Endothelial cell of umbilical vein (primary cell): ENCODE data around the gene SLAIN2. TPM values are rescaled to one million over a fixed set of nuclear protein-coding genes. Genes with fewer than 3 reads are reported as not detected.
A peak's percentile ranks its signal among the peaks of the same experiment; 100 is the strongest.

Experiments used
- BruUV-seq: library from RNA; stranded (reverse); fragments of 400-500 nt; replicated peaks from 2 replicates; lab custom pipeline; 2021; lab: Mats Ljungman, UMichigan
- CTCF ChIA-PET: fragments of 300-600, 350-600 bp; sonication (Branson Sonifier 250); formaldehyde crosslinking; loops from one replicate; lab custom pipeline; 2021; ENCODE audit warnings: antibody characterized with exemption, inconsistent platforms; lab: Charles Lee
- POLR2A ChIA-PET: fragments of 300-600, 350-600 bp; sonication (Branson Sonifier 250); formaldehyde crosslinking; loops from one replicate; lab custom pipeline; 2021; ENCODE audit warnings: antibody characterized with exemption, inconsistent platforms; lab: Charles Lee
- DNase-seq: peaks from one replicate; pipeline ENCODE4 v3.0.0-alpha.2; 2011; ENCODE audit warnings: low read depth, low spot score
- FAIRE-seq: peaks from 2 replicates; lab custom pipeline; 2011; peaks lifted over from hg19 to GRCh38; lab: Jason Lieb, UNC
- H2AFZ ChIP-seq: 2 replicates; pipeline ENCODE4 v1.6.0; 2012; ENCODE audit warnings: low read depth, low read length, control low read depth, inconsistent platforms
- H3K27ac ChIP-seq: 2 replicates; pipeline ENCODE4 v1.5.1; 2011; ENCODE audit warnings: low read depth, mild to moderate bottlenecking, control low read depth, low read length, moderate library complexity; ENCODE audit not compliant: insufficient read depth
- H3K27me3 ChIP-seq, 2 experiments: 2 replicates each; pipeline versions ENCODE4 v1.6.0 to v1.6.1; 2011; ENCODE audit warnings: low read length in 2 of 2, mixed read lengths in 1 of 2; ENCODE audit not compliant: control insufficient read depth in 2 of 2, insufficient read depth in 2 of 2
- H3K36me3 ChIP-seq, 2 experiments: 2 replicates in 1 of 2; 3 replicates in 1 of 2; pipeline ENCODE4 v1.5.1; 2011; ENCODE audit warnings: low read length in 2 of 2, mild to moderate bottlenecking in 1 of 2, moderate library complexity in 1 of 2; ENCODE audit not compliant: control insufficient read depth in 2 of 2, insufficient read depth in 2 of 2; ENCODE audit errors: extremely low read depth in 1 of 2
- H3K4me1 ChIP-seq: 3 replicates; pipeline ENCODE4 v1.5.1; 2011; ENCODE audit warnings: mild to moderate bottlenecking, low read length; ENCODE audit not compliant: control insufficient read depth, insufficient read depth; ENCODE audit errors: extremely low read depth
- H3K4me2 ChIP-seq: 2 replicates; pipeline ENCODE4 v1.6.1; 2011; ENCODE audit warnings: low read length, control low read depth, mixed read lengths; ENCODE audit not compliant: insufficient read depth
- H3K4me3 ChIP-seq, 3 experiments: fragments of 200-600 bp in 1 of 3; sonication (generic), shearing (Covaris generic) in 1 of 3; replicated peaks in 1 of 3; 2 replicates each; pipeline ENCODE4 v1.5.1; 2011 to 2016; ENCODE audit warnings: control low read depth in 3 of 3, low read length in 3 of 3, mild to moderate bottlenecking in 2 of 3, inconsistent platforms in 1 of 3, low read depth in 1 of 3, moderate library complexity in 1 of 3; ENCODE audit not compliant: insufficient read depth in 1 of 3
- H3K79me2 ChIP-seq: 2 replicates; pipeline ENCODE4 v1.6.0; 2012; ENCODE audit warnings: low read length, inconsistent platforms; ENCODE audit not compliant: control insufficient read depth, insufficient read depth
- H3K9ac ChIP-seq: replicated peaks from 2 replicates; pipeline ENCODE3; 2011; ENCODE audit warnings: low read length, control low read depth; ENCODE audit not compliant: insufficient read depth; ENCODE audit errors: extremely low read depth
- H3K9me1 ChIP-seq: replicated peaks from 3 replicates; pipeline ENCODE4 v1.6.0; 2011; ENCODE audit warnings: mild to moderate bottlenecking, low read length; ENCODE audit not compliant: control insufficient read depth, insufficient read depth; ENCODE audit errors: extremely low read depth
- H3K9me3 ChIP-seq: replicated peaks from 2 replicates; pipeline ENCODE4 v1.5.1; 2012; ENCODE audit warnings: low read length, inconsistent platforms; ENCODE audit not compliant: control insufficient read depth, insufficient read depth
- H4K20me1 ChIP-seq: replicated peaks from 2 replicates; pipeline ENCODE3; 2011; ENCODE audit warnings: mild to moderate bottlenecking, low read length; ENCODE audit not compliant: control insufficient read depth, insufficient read depth; ENCODE audit errors: extremely low read depth
- EZH2 ChIP-seq: IDR thresholded peaks from 2 replicates; pipeline ENCODE4 v1.6.1; 2012; ENCODE audit warnings: borderline replicate concordance, low read depth, mild to moderate bottlenecking, moderate library complexity, low read length, inconsistent platforms; ENCODE audit not compliant: severe bottlenecking
- FOS ChIP-seq: IDR thresholded peaks from 2 replicates; pipeline ENCODE4 v1.6.1; 2011; ENCODE audit warnings: mild to moderate bottlenecking, low read length, moderate library complexity, borderline replicate concordance; ENCODE audit not compliant: insufficient read depth
- GATA2 ChIP-seq: IDR thresholded peaks from 2 replicates; pipeline ENCODE4 v1.7.0; 2011; ENCODE audit warnings: low read depth, mild to moderate bottlenecking, moderate library complexity, mixed read lengths, low read length; ENCODE audit not compliant: insufficient read length, insufficient read depth
- JUN ChIP-seq: IDR thresholded peaks from 2 replicates; pipeline ENCODE4 v1.6.1; 2011; ENCODE audit warnings: borderline replicate concordance, low read depth; ENCODE audit not compliant: insufficient read length, insufficient read depth
- MYC ChIP-seq: IDR thresholded peaks from one replicate; pipeline ENCODE4 v1.6.1; 2011; ENCODE audit warnings: mild to moderate bottlenecking, low read depth, low read length
- POLR2A ChIP-seq: IDR thresholded peaks from 2 replicates; pipeline ENCODE4 v1.6.1; 2012; ENCODE audit warnings: low read depth, mild to moderate bottlenecking, control low read depth, low read length
- POLR2AphosphoS5 ChIP-seq: IDR thresholded peaks from 2 replicates; pipeline ENCODE4 v1.6.1; 2012; ENCODE audit warnings: low read depth, mild to moderate bottlenecking, control low read depth, low read length, moderate library complexity; ENCODE audit not compliant: insufficient read depth
- dilution Hi-C: fragments of 300-500 bp; cut with MboI; formaldehyde crosslinking; loops from one replicate; pipeline ENCODE4 v1.15.0; 2019; ENCODE audit warnings: low sequenced_read_pairs; ENCODE audit not compliant: extremely low pct_ligation_motif_present
- intact Hi-C: fragments of 100-400 bp; cut with micrococcal nuclease; formaldehyde crosslinking; loops from one replicate; pipeline ENCODE4 v1.10.0; 2022
- polyA plus RNA-seq, 4 experiments: library from polyadenylated mRNA; depleted of rRNA in 3 of 4; stranded (reverse) in 3 of 4; unstranded in 1 of 4; fragments of >200 nt; gene quantifications; 2 replicates each; pipeline versions ENCODE4 v1.2.1 to v1.2.3, GENCODE V29; 2011 to 2012; ENCODE audit warnings: missing spikeins in 1 of 4
- total RNA-seq: library from RNA; stranded (reverse); gene quantifications from 2 replicates; pipeline ENCODE4 v1.2.3, GENCODE V29; 2021
- TF ChIP-seq, protein P1 (sequence below): IDR thresholded peaks from 2 replicates; pipeline ENCODE4 v1.6.1; 2011; ENCODE audit not compliant: insufficient read depth, insufficient read length
- TF ChIP-seq, protein P2 (sequence below), 2 donors: IDR thresholded peaks; 1 replicate in 1 of 2; 2 replicates in 1 of 2; pipeline ENCODE4 v1.5.1; 2011; ENCODE audit warnings: low read length in 2 of 2, mild to moderate bottlenecking in 2 of 2, moderate library complexity in 2 of 2, control low read depth in 1 of 2, inconsistent platforms in 1 of 2, low read depth in 1 of 2; ENCODE audit not compliant: insufficient read depth in 1 of 2; ENCODE audit errors: extremely low read depth in 1 of 2

Gene SLAIN2
- total and polyA plus RNA-seq, 2 donors (not counting 3 experiments of a cell fraction or from before 2014, with no cell fraction given): 27.4 to 49.5 TPM

DNA sequence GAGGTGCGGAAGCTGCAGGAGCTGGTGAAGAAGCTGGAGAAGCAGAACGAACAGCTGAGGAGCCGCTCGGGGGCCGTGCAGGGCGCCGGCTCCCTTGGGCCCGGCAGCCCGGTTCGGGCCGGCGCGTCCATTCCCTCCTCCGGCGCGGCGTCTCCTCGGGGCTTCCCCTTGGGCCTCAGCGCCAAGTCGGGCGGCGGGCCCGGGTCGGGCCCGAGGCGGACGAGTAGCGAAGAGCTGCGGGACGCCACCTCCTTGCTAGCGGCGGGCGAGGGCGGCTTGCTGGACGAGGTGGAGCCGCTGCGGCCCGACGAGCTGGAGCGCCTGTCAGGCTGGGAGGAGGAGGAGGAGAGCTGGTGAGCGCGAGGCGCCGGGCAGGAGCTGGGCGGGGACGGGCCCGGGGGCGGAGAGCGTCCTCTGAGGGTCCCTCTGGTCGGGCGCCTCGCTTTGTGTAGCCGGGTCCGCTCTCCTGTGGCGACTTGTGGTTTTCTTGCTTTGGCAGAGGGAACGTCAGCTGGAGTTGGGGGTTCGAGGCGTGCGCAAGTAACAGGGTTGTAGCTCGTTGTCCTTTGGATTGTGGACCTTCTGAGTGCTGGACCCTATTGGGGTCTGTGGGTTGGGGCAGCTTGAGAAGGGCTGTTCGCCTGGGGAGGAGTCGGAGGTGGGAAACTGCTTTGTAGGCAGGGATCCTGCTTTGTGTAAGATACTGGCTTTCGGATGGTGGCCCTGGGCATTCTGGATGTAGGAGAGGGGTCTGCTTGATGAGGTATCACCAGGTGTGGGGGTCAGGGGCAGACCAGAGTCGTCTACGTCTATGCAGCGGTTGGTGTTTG is 662 bp downstream of the SLAIN2 start:
- Histone ChIP-seq H3K27ac (peak overlapping the region; percentile 91), H3K9ac (peak overlapping the region; percentile 94), H2AFZ (peak overlapping the region; percentile 94), H3K79me2 (peaks cover 52% of the 10 kb centered on the region), H3K4me1 (peaks cover 25% of the 10 kb centered on the region), H3K9me3 (no peaks in the 10 kb centered on the region), H3K27me3 (no peaks in the 10 kb centered on the region), H4K20me1 (peaks cover 2% of the 10 kb centered on the region), H3K36me3 (no peaks in the 10 kb centered on the region), H3K4me3 (peak overlapping the region; percentile 74 to 95 (median 79)), H3K4me2 (peak overlapping the region; percentile 80), H3K9me1 (peaks cover 2% of the 10 kb centered on the region)
- TF ChIP-seq MYC (no peak), FOS (no peak), EZH2 (no peak), POLR2AphosphoS5 (no peak), GATA2 (no peak), POLR2A (no peak), JUN (no peak)
- TF ChIP-seq, protein P1, sequence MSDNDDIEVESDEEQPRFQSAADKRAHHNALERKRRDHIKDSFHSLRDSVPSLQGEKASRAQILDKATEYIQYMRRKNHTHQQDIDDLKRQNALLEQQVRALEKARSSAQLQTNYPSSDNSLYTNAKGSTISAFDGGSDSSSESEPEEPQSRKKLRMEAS: no peak
- TF ChIP-seq, protein P2, sequence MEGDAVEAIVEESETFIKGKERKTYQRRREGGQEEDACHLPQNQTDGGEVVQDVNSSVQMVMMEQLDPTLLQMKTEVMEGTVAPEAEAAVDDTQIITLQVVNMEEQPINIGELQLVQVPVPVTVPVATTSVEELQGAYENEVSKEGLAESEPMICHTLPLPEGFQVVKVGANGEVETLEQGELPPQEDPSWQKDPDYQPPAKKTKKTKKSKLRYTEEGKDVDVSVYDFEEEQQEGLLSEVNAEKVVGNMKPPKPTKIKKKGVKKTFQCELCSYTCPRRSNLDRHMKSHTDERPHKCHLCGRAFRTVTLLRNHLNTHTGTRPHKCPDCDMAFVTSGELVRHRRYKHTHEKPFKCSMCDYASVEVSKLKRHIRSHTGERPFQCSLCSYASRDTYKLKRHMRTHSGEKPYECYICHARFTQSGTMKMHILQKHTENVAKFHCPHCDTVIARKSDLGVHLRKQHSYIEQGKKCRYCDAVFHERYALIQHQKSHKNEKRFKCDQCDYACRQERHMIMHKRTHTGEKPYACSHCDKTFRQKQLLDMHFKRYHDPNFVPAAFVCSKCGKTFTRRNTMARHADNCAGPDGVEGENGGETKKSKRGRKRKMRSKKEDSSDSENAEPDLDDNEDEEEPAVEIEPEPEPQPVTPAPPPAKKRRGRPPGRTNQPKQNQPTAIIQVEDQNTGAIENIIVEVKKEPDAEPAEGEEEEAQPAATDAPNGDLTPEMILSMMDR (IDR thresholded peaks at IDR 0.05; ENCODE audit: extremely low read depth in 1 of 2, insufficient read depth in 1 of 2, low read depth in 1 of 2, low read length in 2 of 2): no peak
- FAIRE-seq (no peak), DNase-seq (peak; percentile 67)
- dilution Hi-C loops (no loop called here), intact Hi-C loops (loop anchor here (1.0 to 10.0 kb wide), 4 partner anchors 12 to 427 kb away; partner anchors contain the start of genes NFXL1 and TEC)
- ChIA-PET POLR2A (interaction anchor here (0.6 to 1.7 kb wide), 4 partner anchors 13 to 191 kb away, joined by 3 to 8 read pairs (median 6); no protein-coding TSS in a partner anchor), CTCF (interaction anchor here (0.7 to 2.1 kb wide), 9 partner anchors 9 to 205 kb away, joined by 3 to 9 read pairs (median 3); no protein-coding TSS in a partner anchor)
- no TSS peak for BruUV-seq
